T-helper 2 cell (primary cell): ENCODE measurements around the gene RUNX2.

ENCODE experiments used
- DNase-seq, 5 experiments: peaks; one replicate each; pipeline versions ENCODE4 v3.0.0 to v3.0.0-alpha.2; 2012 to 2022

The RUNX2 gene

GRCh38 chr6:45351667-45352066, 23.5 kb downstream of the RUNX2 start:
- no peak for DNase-seq

GRCh38 chr6:45353654-45354053, 25.5 kb downstream of the RUNX2 start:
- DNase-seq, result no peak

- DNase-seq, result no peak
Observed at GRCh38 chr6:45364466-45364865, 36.3 kb downstream of the RUNX2 start.

GRCh38 chr6:45365036-45365435, 36.9 kb downstream of the RUNX2 start:
- no peak for DNase-seq

- no peak for DNase-seq
Observed at GRCh38 chr6:45366534-45366933, 38.4 kb downstream of the RUNX2 start.

GRCh38 chr6:45367999-45368398, 39.9 kb downstream of the RUNX2 start:
- no peak for DNase-seq

- no peak for DNase-seq
Observed at GRCh38 chr6:45369870-45370269, 41.7 kb downstream of the RUNX2 start.

- peak in 1 of 5 experiments; percentile 47 for DNase-seq
Observed at GRCh38 chr6:45371924-45372573, 43.9 kb downstream of the RUNX2 start.

GRCh38 chr6:45375449-45375848, 47.3 kb downstream of the RUNX2 start:
- peak in 1 of 5 experiments; percentile 32 for DNase-seq

- DNase-seq, result no peak
Observed at GRCh38 chr6:45376310-45377042, 48.3 kb downstream of the RUNX2 start.

- DNase-seq, result peak in 1 of 5 experiments; percentile 56
Observed at GRCh38 chr6:45377043-45377553, 49.0 kb downstream of the RUNX2 start.

- peak; percentile 81 to 96 (median 89) for DNase-seq
Observed at GRCh38 chr6:45377554-45378333, 49.6 kb downstream of the RUNX2 start, which contains the start of gene SUPT3H. Gene SUPT3H (minus strand): TSS chr6:45377934.

- DNase-seq, result peak in 2 of 5 experiments; percentile 5 to 49
Observed at GRCh38 chr6:45378334-45378926, 50.3 kb downstream of the RUNX2 start.

- DNase-seq, result no peak
Observed at GRCh38 chr6:45382391-45382790, 54.3 kb downstream of the RUNX2 start.

GRCh38 chr6:45386501-45386900, 58.4 kb downstream of the RUNX2 start:
- DNase-seq, result no peak

GRCh38 chr6:45387236-45387635, 59.1 kb downstream of the RUNX2 start:
- DNase-seq, result no peak

- no peak for DNase-seq
Observed at GRCh38 chr6:45388328-45388727, 60.2 kb downstream of the RUNX2 start.

- no peak for DNase-seq
Observed at GRCh38 chr6:45394586-45395095, 66.5 kb downstream of the RUNX2 start.

GRCh38 chr6:45398075-45398813, 70.1 kb downstream of the RUNX2 start:
- DNase-seq, result peak in 1 of 5 experiments; percentile 76

GRCh38 chr6:45400021-45400420, 71.9 kb downstream of the RUNX2 start:
- no peak for DNase-seq

GRCh38 chr6:45411959-45412358, 83.8 kb downstream of the RUNX2 start:
- DNase-seq, result no peak

GRCh38 chr6:45415315-45415714, 87.2 kb downstream of the RUNX2 start:
- no peak for DNase-seq
